Tibial nerve (tissue), 4 donors: ENCODE data around the gene MAPK10. TPM values are rescaled to one million over a fixed set of nuclear protein-coding genes. Genes with fewer than 3 reads are reported as not detected.

Experiments used
- DNase-seq, 2 donors: peaks; one replicate each; pipeline ENCODE4 v3.0.0-alpha.2; 2019; ENCODE audit warnings: low spot score in 2 of 2
- H3K27ac ChIP-seq, 4 donors: fragments of 200-600 bp; sonication (generic) in 3 of 4; one replicate each; pipeline ENCODE4 v1.5.1; 2017 to 2019; ENCODE audit warnings: mild to moderate bottlenecking in 1 of 4
- H3K27me3 ChIP-seq, 2 donors: fragments of 200-600 bp; sonication (generic) in 1 of 2; one replicate each; pipeline versions ENCODE4 v1.5.1 to v1.6.0; 2017 to 2019
- H3K36me3 ChIP-seq, 3 donors: fragments of 200-600 bp; sonication (generic); one replicate each; pipeline ENCODE4 v1.5.1; 2018 to 2019
- H3K4me1 ChIP-seq, 4 donors: fragments of 200-600 bp; sonication (generic) in 3 of 4; one replicate each; pipeline ENCODE4 v1.5.1; 2017 to 2019
- H3K4me3 ChIP-seq, 4 donors: fragments of 200-600 bp; sonication (generic) in 3 of 4; one replicate each; pipeline ENCODE4 v1.5.1; 2017 to 2019; ENCODE audit warnings: mild to moderate bottlenecking in 1 of 4, moderate library complexity in 1 of 4
- H3K9me3 ChIP-seq, 4 donors: fragments of 200-600 bp; sonication (generic) in 3 of 4; one replicate each; pipeline ENCODE4 v1.5.1; 2017 to 2019
- CTCF ChIP-seq, 5 experiments: fragments of 200-600 bp in 3 of 5; fragments of 450-650 bp in 2 of 5; sonication (generic) in 3 of 5; IDR thresholded peaks; one replicate each; pipeline ENCODE4 v1.5.1; 2016 to 2019; ENCODE audit warnings: antibody characterized with exemption in 5 of 5, mild to moderate bottlenecking in 3 of 5, moderate library complexity in 2 of 5
- EP300 ChIP-seq, 2 donors: sonication (generic); formaldehyde crosslinking; IDR thresholded peaks; one replicate each; pipeline ENCODE4 v1.6.1; 2017; ENCODE audit warnings: antibody characterized with exemption in 2 of 2, mild to moderate bottlenecking in 1 of 2
- POLR2A ChIP-seq, 2 donors: fragments of 450-650 bp; IDR thresholded peaks; one replicate each; pipeline ENCODE4 v1.6.1; 2017; ENCODE audit warnings: antibody characterized with exemption in 2 of 2, mild to moderate bottlenecking in 2 of 2, moderate library complexity in 2 of 2
- WGBS, 2 donors: methylation state at CpG; one replicate each; pipeline ENCODE4 v1.1.5; 2018; 5-methylcytosine and 5-hydroxymethylcytosine counted together
- total RNA-seq, 4 donors: library from RNA; depleted of rRNA; stranded (reverse); fragments of >200 nt; gene quantifications; one replicate each; pipeline ENCODE4 v1.1.0, GENCODE V29; 2016

Gene MAPK10
- total RNA-seq, 4 donors from 2014 or later: 20.7 to 34.5 (median 28.0) TPM

GRCh38 chr4:86269354-86269753 is 90.5 kb downstream of the MAPK10 start:
- Histone ChIP-seq H3K9me3 (peaks cover 0 to 2% (median 0%) of the 10 kb centered on the region in 4 donors), H3K36me3 (no peaks in the 10 kb centered on the region), H3K27ac (no peak overlapping the region), H3K27me3 (no peaks in the 10 kb centered on the region), H3K4me3 (no peak overlapping the region), H3K4me1 (no peaks in the 10 kb centered on the region)
- no peak for DNase-seq
- 79 to 90% methylated on average over 1 of the region's 1 CpG for WGBS, 2 donors
- TF ChIP-seq EP300 (IDR thresholded peaks at IDR 0.05) (no peak), CTCF (IDR thresholded peaks at IDR 0.05) (no peak), POLR2A (IDR thresholded peaks at IDR 0.05) (no peak)

- Histone ChIP-seq H3K27me3 (no peaks in the 10 kb centered on the region), H3K4me3 (no peak overlapping the region), H3K9me3 (no peaks in the 10 kb centered on the region), H3K27ac (no peak overlapping the region), H3K4me1 (no peaks in the 10 kb centered on the region), H3K36me3 (no peaks in the 10 kb centered on the region)
- TF ChIP-seq CTCF (IDR thresholded peaks at IDR 0.05) (no peak), EP300 (IDR thresholded peaks at IDR 0.05) (no peak), POLR2A (IDR thresholded peaks at IDR 0.05) (no peak)
- no peak for DNase-seq
Observed at GRCh38 chr4:86264241-86264640, 95.6 kb downstream of the MAPK10 start.

GRCh38 chr4:86261636-86262035 is 98.2 kb downstream of the MAPK10 start:
- H3K36me3 ChIP-seq: no peaks in the 10 kb centered on the region
- 44 to 50% methylated on average over 1 of the region's 1 CpG for WGBS, 2 donors
- no peak for DNase-seq
- H3K4me1 ChIP-seq: no peaks in the 10 kb centered on the region
- H3K9me3 ChIP-seq: no peaks in the 10 kb centered on the region
- TF ChIP-seq CTCF (IDR thresholded peaks at IDR 0.05) (no peak), EP300 (IDR thresholded peaks at IDR 0.05) (no peak), POLR2A (IDR thresholded peaks at IDR 0.05) (no peak)
- no peak overlapping the region for H3K4me3 ChIP-seq
- no peaks in the 10 kb centered on the region for H3K27me3 ChIP-seq
- H3K27ac ChIP-seq: no peak overlapping the region

GRCh38 chr4:86256086-86256485 is 103.8 kb downstream of the MAPK10 start:
- no peak overlapping the region for H3K27ac ChIP-seq
- H3K36me3 ChIP-seq: no peaks in the 10 kb centered on the region
- no peak for DNase-seq
- H3K4me3 ChIP-seq: no peak overlapping the region
- 87 to 88% methylated on average over 2 of the region's 2 CpGs for WGBS, 2 donors
- TF ChIP-seq POLR2A (IDR thresholded peaks at IDR 0.05) (no peak), EP300 (IDR thresholded peaks at IDR 0.05) (no peak), CTCF (IDR thresholded peaks at IDR 0.05) (no peak)
- no peaks in the 10 kb centered on the region for H3K4me1 ChIP-seq
- H3K27me3 ChIP-seq: no peaks in the 10 kb centered on the region
- H3K9me3 ChIP-seq: no peaks in the 10 kb centered on the region

- Histone ChIP-seq H3K36me3 (no peaks in the 10 kb centered on the region), H3K27me3 (no peaks in the 10 kb centered on the region), H3K4me1 (no peaks in the 10 kb centered on the region), H3K4me3 (no peak overlapping the region), H3K9me3 (no peaks in the 10 kb centered on the region), H3K27ac (no peak overlapping the region)
- DNase-seq: no peak
- 43 to 46% methylated on average over 1 of the region's 1 CpG for WGBS, 2 donors
- TF ChIP-seq CTCF (IDR thresholded peaks at IDR 0.05): no peak
- no peak for TF ChIP-seq POLR2A (IDR thresholded peaks at IDR 0.05)
- no peak for TF ChIP-seq EP300 (IDR thresholded peaks at IDR 0.05)
Observed at GRCh38 chr4:86250619-86251018, 109.2 kb downstream of the MAPK10 start.
